Muscle of leg (tissue), 11 donors: ENCODE results near the gene STPG2. TPM values are rescaled to one million over a fixed set of nuclear protein-coding genes. Genes with fewer than 3 reads are reported as not detected.

Experiments used
- DNase-seq: peaks from one replicate; pipeline ENCODE4 v3.0.0; 2013
- H3K27ac ChIP-seq: one replicate; pipeline ENCODE4 v1.5.1; 2013; ENCODE audit warnings: mild to moderate bottlenecking, low read length, control low read depth
- H3K27me3 ChIP-seq: one replicate; pipeline ENCODE4 v1.6.1; 2013; ENCODE audit warnings: low read length; ENCODE audit not compliant: control insufficient read depth, insufficient read depth
- H3K36me3 ChIP-seq: one replicate; pipeline ENCODE4 v1.6.1; 2013; ENCODE audit warnings: low read length; ENCODE audit not compliant: control insufficient read depth, insufficient read depth
- H3K4me1 ChIP-seq: one replicate; pipeline ENCODE4 v1.6.1; 2013; ENCODE audit warnings: low read length; ENCODE audit not compliant: control insufficient read depth, insufficient read depth
- H3K4me3 ChIP-seq: one replicate; pipeline ENCODE4 v1.5.1; 2013; ENCODE audit warnings: low read length, control low read depth
- H3K9me3 ChIP-seq: replicated peaks from 2 replicates; pipeline ENCODE4 v1.6.1; 2013; ENCODE audit warnings: low read depth, low read length; ENCODE audit not compliant: control insufficient read depth
- WGBS: methylation state at CpG from one replicate; pipeline ENCODE4 v1.1.5; 2013; ENCODE audit warnings: missing lambda C conversion rate; ENCODE audit not compliant: insufficient coverage; 5-methylcytosine and 5-hydroxymethylcytosine counted together
- polyA plus RNA-seq, 8 donors: library from polyadenylated mRNA; unstranded; fragments of 120-200 nt; gene quantifications; one replicate each; pipeline versions ENCODE4 v1.2.1 to v1.2.3, GENCODE V29; 2013; ENCODE audit warnings: inconsistent platforms in 1 of 8, low replicate concordance in 1 of 8; ENCODE audit not compliant: insufficient read length in 8 of 8, insufficient read depth in 1 of 8
- total RNA-seq: library from RNA; stranded (reverse); fragments of 120-200 nt; gene quantifications from one replicate; pipeline ENCODE4 v1.2.4, GENCODE V29; 2013

Gene STPG2
- total and polyA plus RNA-seq, 9 donors, result 0.04 to 0.18 (median 0.10) TPM; not detected in 5

DNA sequence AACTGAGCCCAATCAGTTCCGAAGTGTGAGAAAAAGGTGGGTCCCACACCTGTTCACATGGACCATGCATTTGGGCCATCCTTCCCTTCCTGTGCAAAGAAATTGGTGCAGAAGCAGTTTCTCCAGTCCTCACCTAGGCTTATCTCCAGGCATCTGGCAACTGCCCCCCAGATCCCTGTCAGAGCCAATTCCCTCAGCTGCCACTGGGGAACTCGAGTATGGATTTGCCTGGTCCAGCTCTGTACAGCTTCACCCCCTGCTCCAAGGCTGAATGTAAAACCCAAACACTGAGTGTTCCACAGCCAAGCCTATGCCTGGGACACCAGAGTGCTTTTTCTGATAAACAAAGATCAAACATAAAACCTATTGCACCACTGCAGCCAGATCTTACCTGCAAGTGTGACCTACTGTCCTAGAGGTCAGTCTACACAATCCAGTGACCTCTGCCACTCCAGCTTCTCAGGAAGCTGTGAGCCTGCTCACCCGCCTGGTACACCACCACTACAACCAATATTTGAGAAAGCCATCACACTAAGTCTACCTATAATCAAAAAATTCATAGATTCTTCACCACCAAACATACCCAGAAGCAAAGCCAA, 136.4 kb downstream of the STPG2 start:
- Histone ChIP-seq H3K9me3 (peaks cover 7% of the 10 kb centered on the region), H3K27ac (no peak overlapping the region), H3K4me3 (no peak overlapping the region), H3K4me1 (no peaks in the 10 kb centered on the region), H3K27me3 (no peaks in the 10 kb centered on the region), H3K36me3 (no peaks in the 10 kb centered on the region)
- no peak for DNase-seq
- 76% methylated on average over 3 of the region's 3 CpGs for WGBS

GRCh38 chr4:98006060-98006459, 137.2 kb downstream of the STPG2 start:
- H3K9me3 ChIP-seq, result peaks cover 7% of the 10 kb centered on the region
- H3K27me3 ChIP-seq, result no peaks in the 10 kb centered on the region
- H3K4me1 ChIP-seq, result no peaks in the 10 kb centered on the region
- H3K4me3 ChIP-seq, result no peak overlapping the region
- WGBS, result 100% methylated on average over 1 of the region's 1 CpG
- no peaks in the 10 kb centered on the region for H3K36me3 ChIP-seq
- no peak overlapping the region for H3K27ac ChIP-seq
- DNase-seq, result no peak

GRCh38 chr4:98000940-98001339, 142.3 kb downstream of the STPG2 start:
- Histone ChIP-seq H3K4me3 (no peak overlapping the region), H3K4me1 (no peaks in the 10 kb centered on the region), H3K9me3 (peaks cover 3% of the 10 kb centered on the region), H3K27ac (no peak overlapping the region), H3K27me3 (no peaks in the 10 kb centered on the region), H3K36me3 (no peaks in the 10 kb centered on the region)
- WGBS, result no CpG with 5 or more reads among the region's 2 CpGs
- no peak for DNase-seq

DNA sequence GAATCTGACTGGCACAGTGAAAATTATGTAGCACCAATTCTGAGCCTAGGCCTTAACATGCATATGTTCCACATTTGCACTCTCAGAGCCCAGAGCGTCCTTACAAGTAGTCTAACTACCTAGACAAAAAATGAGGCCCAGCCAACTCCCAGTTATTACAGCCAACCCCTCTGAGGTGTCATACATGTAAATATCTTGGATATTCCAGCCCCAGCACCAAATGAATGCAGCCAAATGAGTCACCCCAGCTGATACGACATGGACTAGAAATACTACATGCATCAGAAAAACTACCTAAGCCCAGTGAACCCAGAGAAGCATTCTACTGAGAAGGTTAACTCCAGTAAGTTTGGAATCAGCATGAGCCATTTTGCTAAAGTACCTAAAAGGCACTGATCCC, 145.1 kb downstream of the STPG2 start:
- 71% methylated on average over 1 of the region's 2 CpGs for WGBS
- H3K27me3 ChIP-seq, result no peaks in the 10 kb centered on the region
- no peak overlapping the region for H3K27ac ChIP-seq
- no peaks in the 10 kb centered on the region for H3K36me3 ChIP-seq
- DNase-seq, result no peak
- no peak overlapping the region for H3K4me3 ChIP-seq
- peaks cover 6% of the 10 kb centered on the region for H3K9me3 ChIP-seq
- no peaks in the 10 kb centered on the region for H3K4me1 ChIP-seq

DNA sequence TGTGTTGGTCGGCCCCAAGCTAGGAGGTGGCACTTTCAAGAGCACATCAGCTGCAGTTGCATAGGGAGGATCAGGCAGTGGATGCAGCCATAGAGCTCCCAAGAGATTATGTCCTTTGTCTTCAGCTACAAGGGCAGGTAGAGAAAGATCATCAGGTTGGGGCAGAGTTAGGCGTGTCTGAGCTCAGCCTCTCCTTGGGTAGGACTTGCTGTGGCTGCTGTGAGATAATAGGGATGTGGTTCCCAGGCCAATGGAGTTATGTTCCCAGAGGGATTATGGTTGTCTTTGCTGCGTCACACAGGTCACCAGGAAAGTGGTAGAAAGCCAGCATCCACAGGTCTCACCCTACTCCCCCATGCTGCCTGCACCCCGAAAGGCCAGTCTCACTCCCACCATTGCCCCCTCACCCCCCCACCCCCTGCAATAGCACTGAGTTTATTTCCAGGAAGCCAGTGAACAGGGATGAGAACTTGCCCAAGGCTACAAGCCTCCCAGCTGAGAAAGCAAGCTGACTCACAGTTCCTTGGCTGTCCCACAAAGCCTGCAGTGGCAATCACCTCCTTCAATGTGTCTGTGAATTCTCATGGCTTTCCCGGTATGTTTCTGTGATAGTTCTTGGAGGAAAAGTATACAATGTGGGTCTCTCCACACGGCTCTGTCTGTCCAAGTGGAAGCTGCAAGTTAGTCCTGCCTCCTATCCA, 148.4 kb downstream of the STPG2 start:
- WGBS, result 87% methylated on average over 2 of the region's 6 CpGs
- H3K27ac ChIP-seq, result no peak overlapping the region
- H3K4me3 ChIP-seq, result no peak overlapping the region
- H3K9me3 ChIP-seq, result peaks cover 6% of the 10 kb centered on the region
- H3K4me1 ChIP-seq, result no peaks in the 10 kb centered on the region
- H3K27me3 ChIP-seq, result no peaks in the 10 kb centered on the region
- H3K36me3 ChIP-seq, result no peaks in the 10 kb centered on the region
- no peak for DNase-seq

GRCh38 chr4:97990409-97990808, 152.9 kb downstream of the STPG2 start:
- no peak for DNase-seq
- Histone ChIP-seq H3K27me3 (no peaks in the 10 kb centered on the region), H3K4me1 (no peaks in the 10 kb centered on the region), H3K36me3 (no peaks in the 10 kb centered on the region), H3K27ac (no peak overlapping the region), H3K4me3 (no peak overlapping the region), H3K9me3 (peaks cover 3% of the 10 kb centered on the region)
- no CpG with 5 or more reads among the region's 1 CpG for WGBS

GRCh38 chr4:97987019-97987648, 156.1 kb downstream of the STPG2 start:
- WGBS, result no CpG with 5 or more reads among the region's 2 CpGs

GRCh38 chr4:97984545-97985131, 158.6 kb downstream of the STPG2 start:
- H3K36me3 ChIP-seq, result no peaks in the 10 kb centered on the region
- H3K4me3 ChIP-seq, result no peak overlapping the region
- WGBS, result 75% methylated on average over 3 of the region's 5 CpGs
- no peaks in the 10 kb centered on the region for H3K9me3 ChIP-seq
- no peaks in the 10 kb centered on the region for H3K27me3 ChIP-seq
- DNase-seq, result no peak
- no peaks in the 10 kb centered on the region for H3K4me1 ChIP-seq
- no peak overlapping the region for H3K27ac ChIP-seq

More at GRCh38 chr4:97987019-97987648, 156.1 kb downstream of the STPG2 start:
- Histone ChIP-seq H3K27me3 (no peaks in the 10 kb centered on the region), H3K4me1 (no peaks in the 10 kb centered on the region), H3K4me3 (no peak overlapping the region), H3K9me3 (no peaks in the 10 kb centered on the region), H3K27ac (no peak overlapping the region), H3K36me3 (no peaks in the 10 kb centered on the region)
- peak; percentile 17 for DNase-seq

DNA sequence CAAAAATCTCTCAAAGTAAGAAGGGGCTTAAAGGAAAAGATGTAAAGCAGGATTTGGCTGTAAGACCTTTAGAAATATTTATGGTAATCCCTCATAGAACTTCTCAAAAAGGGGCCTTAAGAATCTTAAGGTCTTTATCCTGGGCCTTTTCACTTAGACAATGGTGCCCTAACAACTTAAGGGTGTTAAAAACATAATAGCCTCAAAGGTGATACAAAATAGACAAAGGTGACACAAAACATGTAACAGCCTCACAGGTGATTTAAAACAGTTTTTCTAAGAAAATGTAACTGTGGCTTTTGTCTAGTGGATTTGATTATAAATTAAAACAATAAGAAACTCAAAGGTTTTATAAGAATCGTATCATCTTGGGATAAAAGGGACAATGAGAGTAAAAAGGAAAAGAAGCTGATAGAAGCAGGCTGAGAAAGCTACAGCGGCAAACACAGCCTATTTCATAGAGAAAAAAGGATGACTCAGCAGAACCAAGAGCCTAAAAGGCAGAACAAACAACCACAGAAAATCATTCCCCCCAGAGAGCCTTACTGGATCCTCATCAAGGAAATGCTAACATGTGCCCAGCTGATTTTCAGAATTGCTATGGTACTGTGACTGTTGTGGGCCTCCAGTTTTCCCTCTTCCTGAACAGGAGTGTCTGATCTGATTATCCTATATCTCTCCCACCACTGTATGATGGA, 164.3 kb downstream of the STPG2 start:
- DNase-seq, result no peak
- Histone ChIP-seq H3K9me3 (no peaks in the 10 kb centered on the region), H3K36me3 (no peaks in the 10 kb centered on the region), H3K4me1 (no peaks in the 10 kb centered on the region), H3K27ac (no peak overlapping the region), H3K4me3 (no peak overlapping the region), H3K27me3 (no peaks in the 10 kb centered on the region)
- no CpG with 5 or more reads among the region's 2 CpGs for WGBS
